GM12872 (cell line): ENCODE results near the gene KLRC3.

Experiments used
- TF ChIP-seq, protein P1 (sequence below): IDR thresholded peaks from 3 replicates; pipeline ENCODE4 v1.5.1; 2011; ENCODE audit warnings: low read depth, mild to moderate bottlenecking, low read length, moderate library complexity; ENCODE audit not compliant: insufficient read depth

The KLRC3 gene

DNA sequence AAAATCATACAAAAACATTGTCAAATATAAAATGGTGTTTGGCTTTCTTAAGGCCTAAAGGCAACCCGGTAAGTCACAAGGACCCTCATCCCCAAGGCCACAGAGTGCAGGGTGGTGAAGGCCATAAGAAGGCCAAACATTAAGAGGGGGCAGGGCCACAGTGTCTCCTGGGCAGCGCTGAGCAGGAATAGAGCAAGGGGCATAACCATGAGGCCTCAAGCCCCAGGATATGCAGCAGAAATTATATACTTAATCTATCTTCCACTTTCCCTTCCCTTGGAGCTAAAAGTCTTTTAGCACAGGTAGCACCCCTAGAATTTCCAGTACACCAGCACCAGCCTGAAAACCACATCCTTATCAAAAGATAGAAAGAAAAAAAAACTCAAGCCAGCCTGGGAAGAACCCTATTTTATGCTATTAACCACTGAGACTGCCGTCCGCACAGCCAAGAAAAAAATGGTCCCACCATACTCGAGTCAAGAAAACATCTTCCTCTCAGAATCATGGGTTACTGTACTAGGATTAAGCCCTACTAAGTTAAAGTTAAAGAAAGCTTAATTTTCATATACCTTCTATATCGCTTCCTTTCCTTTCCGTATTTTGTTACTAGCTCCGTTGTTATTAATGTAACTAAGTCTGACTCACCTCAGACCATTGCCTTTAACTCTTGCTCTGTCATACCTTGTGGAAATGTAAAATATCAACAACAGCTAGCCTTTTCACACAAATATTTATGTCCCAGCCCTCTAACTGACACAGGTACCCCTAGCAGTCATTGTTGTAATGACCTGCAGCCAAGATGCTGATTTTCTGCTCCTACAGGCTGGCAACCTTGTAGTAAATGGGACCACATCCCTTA is 50.6 kb downstream of the KLRC3 start:
- TF ChIP-seq, protein P1, sequence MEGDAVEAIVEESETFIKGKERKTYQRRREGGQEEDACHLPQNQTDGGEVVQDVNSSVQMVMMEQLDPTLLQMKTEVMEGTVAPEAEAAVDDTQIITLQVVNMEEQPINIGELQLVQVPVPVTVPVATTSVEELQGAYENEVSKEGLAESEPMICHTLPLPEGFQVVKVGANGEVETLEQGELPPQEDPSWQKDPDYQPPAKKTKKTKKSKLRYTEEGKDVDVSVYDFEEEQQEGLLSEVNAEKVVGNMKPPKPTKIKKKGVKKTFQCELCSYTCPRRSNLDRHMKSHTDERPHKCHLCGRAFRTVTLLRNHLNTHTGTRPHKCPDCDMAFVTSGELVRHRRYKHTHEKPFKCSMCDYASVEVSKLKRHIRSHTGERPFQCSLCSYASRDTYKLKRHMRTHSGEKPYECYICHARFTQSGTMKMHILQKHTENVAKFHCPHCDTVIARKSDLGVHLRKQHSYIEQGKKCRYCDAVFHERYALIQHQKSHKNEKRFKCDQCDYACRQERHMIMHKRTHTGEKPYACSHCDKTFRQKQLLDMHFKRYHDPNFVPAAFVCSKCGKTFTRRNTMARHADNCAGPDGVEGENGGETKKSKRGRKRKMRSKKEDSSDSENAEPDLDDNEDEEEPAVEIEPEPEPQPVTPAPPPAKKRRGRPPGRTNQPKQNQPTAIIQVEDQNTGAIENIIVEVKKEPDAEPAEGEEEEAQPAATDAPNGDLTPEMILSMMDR: no peak

DNA sequence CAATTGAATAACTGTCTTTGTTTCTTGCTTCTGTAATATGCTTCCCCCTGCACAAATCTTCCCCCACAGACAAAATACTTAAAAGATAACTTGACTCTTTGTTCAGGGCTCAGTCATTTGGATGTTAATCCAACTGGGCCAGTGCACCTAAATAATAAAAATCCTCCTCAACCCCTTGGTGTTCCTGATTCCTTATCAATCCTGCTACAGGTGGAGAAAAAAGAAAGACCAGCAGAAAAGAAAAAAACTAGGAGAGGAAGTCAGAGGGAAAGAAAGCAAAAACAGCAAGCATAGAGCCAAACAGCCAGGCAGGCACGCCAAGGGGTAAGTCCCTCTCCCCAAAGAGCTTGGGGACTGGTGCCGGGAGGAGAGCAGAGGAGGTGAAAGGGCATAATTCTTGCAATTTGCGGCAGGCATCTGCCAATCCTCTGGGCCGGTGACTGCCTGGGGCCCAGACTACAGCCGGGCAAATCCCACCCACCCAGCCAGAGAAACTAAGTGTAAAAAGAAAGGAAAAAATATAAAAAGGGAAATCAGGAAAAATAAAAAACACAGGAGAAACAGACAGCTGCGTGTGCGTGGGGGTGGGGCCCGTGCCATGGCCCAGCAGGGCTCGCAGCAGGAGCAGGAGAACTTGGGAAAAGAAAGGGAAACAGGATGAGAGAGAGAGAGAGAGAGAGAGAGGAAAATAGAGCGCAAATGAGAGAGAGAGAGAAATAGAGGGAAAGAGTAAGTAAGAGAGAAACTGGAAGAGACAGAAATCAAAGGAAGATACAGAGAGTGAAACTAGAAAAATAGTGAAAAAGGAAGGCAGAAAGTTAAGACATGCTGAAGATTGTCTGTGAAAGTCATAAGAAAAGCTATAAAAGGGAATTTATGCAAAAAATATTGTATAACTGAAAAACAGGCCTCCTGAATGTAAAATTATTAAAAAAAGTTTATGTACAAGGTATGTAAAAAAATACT is 51.9 kb downstream of the KLRC3 start:
- TF ChIP-seq, protein P1: no peak

DNA sequence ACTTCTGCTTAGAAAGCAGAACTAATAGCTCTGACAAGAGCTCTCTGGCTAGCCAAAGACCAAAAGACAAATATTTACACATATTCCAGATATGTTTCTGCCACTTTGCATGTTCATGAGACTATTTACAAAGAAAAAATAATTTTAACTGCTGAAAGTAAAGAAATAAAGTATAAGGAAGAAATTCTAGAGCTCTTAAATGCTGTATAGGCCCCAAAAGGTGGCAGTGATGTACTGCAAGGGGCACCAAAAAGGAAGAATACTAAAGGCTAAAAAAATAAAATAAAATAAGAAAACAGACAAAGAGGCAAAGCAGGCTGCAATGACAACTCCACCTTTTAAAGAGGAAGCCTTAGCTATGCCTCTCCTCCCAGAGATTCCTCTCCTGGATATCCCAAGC is 53.5 kb downstream of the KLRC3 start:
- TF ChIP-seq, protein P1: no peak

DNA sequence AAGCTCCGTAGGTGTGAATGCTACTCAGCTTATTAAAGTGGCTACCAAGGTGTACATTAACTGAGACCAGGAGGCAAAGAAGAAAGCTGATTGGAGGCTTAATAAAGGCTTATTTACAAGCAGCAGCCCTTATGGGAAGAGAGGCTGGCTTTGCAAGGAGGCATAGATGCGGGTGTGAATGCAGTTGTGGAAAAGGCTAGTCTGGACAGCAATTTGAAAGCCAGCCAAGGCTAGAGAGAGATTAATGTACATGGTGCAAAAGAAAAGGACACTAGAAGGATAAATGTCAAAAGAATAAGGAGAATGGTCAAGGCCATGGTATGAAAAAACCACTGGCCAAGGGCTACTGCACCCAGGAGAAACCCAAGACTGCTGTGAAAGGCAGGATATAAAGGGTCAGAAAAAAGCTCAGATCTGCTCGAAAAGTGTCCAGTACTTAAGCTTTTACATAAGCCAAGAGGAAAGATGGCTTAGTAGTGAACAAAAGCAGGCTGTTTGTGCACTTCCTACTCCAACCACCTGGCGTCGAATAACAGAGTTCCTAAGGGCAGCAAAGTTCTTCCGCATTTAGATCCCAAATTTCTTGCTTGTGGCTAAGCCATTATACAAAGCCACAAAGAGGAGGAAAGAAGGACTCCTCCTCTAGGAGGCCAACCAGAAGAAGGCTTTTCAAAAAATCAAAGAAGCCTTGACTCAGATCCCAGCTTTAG is 54.5 kb downstream of the KLRC3 start:
- TF ChIP-seq, protein P1: no peak; the same call in 2 of the 3 replicates

DNA sequence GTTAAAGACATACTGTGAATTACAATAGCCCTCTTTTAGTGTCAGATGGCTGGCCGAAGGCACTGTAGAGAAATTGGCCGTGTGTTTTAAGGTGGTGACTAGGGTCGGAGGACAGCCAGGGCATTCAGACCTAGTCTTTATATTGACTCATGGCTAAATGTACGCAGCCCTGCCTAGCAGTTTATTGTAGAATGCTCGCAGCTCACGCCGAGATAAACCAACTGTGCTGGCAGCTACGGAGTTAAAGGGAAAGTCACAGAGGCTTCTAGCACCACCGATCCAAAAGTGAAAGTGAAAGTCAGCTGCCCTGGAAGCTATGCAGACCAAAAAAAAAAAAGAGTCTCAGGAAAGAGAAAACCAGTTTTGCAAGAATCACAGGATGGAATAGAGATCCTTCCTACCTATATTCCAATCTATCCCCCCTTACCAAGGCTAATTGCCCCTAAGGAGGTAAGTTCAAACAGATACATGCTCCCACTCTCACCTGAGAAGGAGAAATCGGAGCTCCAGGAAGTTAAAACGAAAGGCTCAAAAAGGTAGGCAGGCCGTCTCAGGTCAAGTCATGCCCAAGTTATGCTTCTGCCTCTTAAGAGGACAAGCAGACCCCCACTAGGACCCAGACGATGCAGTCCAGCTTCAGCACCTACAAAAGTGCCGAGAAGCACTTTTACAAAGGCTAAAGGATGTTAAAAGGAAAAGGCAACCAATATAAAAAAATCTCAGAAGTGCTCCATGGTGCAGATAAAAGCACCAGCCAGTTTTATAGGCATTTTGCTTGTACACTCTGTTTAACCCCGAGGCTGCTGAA is 55.4 kb downstream of the KLRC3 start:
- TF ChIP-seq, protein P1: no peak

DNA sequence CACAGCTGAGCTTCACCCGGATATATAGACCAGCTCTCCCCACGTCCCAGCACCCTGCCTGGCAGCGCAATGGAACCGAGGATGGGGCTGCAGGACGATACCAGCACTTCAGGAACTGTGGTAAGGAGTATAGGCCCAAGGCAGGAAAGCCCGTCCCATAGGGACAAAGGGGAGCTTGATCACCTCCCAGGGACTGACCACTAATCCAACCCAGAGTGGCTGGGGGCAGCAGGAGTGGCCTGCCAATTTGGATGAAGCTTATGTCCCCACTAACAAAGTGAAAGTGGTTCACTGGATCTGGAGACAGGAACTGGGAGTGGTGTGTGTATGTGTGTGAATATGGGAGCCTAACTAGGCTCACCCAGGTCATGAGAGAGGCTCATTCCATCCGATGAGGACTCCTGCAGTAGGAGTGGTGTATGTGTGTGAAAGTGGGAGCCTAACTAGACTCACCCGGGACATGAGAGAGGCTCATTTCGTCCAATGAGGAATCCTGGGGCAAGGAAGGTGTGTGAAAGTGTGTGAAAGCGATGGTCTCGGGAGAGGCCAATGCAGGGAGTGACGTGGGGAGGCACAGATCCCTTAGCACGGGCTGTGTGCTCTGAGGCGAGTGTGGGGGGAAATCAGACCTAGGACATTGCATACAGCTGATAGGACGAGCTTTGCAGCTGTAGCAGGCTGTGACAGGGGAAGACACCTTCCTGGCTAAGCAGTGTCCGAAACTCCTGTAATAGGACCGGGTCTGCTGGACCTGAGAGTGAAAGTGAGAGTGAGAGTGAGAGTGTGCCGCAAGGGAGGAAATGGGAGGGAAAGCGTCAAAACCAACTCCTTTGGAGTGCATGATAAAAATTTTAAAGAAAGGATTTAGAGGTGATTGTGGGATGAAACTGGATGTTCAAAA is 56.2 kb downstream of the KLRC3 start:
- TF ChIP-seq, protein P1: no peak
